ENCODE measurements around the gene GOT1.

The GOT1 gene

DNA sequence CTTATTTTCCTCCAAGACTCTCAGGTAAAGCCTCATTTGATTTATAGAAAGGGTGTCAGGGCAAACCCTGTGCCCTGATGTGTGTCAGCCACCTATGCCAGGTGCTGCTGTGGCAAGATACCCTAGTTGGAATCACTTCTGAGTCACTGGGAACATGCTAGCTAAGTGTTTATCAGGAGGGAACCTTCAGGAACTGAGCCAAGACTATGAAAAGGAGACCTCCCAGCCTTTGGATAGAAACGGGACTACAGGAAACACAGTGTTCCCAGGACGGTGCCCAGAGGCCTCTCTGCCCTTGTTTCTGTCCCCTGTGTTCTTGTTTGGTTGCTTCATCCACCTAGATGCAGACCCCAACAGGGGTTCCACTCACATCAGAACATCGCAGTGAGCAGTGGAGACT, 72.7 kb downstream of the GOT1 start:
- 0 out of 2 replicates have a peak, but pooled peaks cover 2% of the 10 kb centered on the region for H3K4me1 ChIP-seq (ENCODE audit: control insufficient read depth, insufficient read depth, low read length)
- no peak overlapping the region for H3K27ac ChIP-seq (ENCODE audit: extremely low read depth, low read depth, low read length)
- no peak overlapping the region for H3K4me3 ChIP-seq (ENCODE audit: low read depth, low read length)
- ChIA-PET POLR2A (no interaction called here), CTCF (no interaction called here)
- no peak for TF ChIP-seq HIC1 (tag by site-specific recombination; IDR thresholded peaks at IDR 0.05)
- no peak for TF ChIP-seq ZFP41 (tag by site-specific recombination; IDR thresholded peaks at IDR 0.05; ENCODE audit: borderline replicate concordance)
- no peak for TF ChIP-seq ZNF792 (tag by site-specific recombination; IDR thresholded peaks at IDR 0.05)
- no peak for TF ChIP-seq ZNF530 (tag by site-specific recombination; IDR thresholded peaks at IDR 0.05; ENCODE audit: low read depth)
- TF ChIP-seq ZNF266 (tag by site-specific recombination; IDR thresholded peaks at IDR 0.05; ENCODE audit: low read depth), result no peak
- TF ChIP-seq, protein P1, sequence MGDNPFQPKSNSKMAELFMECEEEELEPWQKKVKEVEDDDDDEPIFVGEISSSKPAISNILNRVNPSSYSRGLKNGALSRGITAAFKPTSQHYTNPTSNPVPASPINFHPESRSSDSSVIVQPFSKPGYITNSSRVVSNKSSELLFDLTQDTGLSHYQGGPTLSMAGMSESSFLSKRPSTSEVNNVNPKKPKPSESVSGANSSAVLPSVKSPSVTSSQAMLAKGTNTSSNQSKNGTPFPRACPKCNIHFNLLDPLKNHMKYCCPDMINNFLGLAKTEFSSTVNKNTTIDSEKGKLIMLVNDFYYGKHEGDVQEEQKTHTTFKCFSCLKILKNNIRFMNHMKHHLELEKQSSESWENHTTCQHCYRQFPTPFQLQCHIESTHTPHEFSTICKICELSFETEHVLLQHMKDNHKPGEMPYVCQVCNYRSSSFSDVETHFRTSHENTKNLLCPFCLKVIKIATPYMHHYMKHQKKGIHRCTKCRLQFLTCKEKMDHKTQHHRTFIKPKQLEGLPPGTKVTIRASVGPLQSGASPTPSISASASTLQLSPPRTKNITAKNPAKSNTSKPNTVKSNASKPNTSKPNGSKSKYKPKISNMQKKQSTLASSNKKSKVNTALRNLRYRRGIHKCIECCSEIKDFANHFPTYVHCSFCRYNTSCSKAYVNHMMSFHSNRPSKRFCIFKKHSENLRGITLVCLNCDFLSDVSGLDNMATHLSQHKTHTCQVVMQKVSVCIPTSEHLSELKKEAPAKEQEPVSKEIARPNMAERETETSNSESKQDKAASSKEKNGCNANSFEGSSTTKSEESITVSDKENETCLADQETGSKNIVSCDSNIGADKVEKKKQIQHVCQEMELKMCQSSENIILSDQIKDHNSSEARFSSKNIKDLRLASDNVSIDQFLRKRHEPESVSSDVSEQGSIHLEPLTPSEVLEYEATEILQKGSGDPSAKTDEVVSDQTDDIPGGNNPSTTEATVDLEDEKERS (tag by site-specific recombination; IDR thresholded peaks at IDR 0.05), result no peak
- TF ChIP-seq, protein P2, sequence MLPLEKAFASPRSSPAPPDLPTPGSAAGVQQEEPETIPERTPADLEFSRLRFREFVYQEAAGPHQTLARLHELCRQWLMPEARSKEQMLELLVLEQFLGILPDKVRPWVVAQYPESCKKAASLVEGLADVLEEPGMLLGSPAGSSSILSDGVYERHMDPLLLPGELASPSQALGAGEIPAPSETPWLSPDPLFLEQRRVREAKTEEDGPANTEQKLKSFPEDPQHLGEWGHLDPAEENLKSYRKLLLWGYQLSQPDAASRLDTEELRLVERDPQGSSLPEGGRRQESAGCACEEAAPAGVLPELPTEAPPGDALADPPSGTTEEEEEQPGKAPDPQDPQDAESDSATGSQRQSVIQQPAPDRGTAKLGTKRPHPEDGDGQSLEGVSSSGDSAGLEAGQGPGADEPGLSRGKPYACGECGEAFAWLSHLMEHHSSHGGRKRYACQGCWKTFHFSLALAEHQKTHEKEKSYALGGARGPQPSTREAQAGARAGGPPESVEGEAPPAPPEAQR (tag by site-specific recombination; IDR thresholded peaks at IDR 0.05), result no peak
- H3K9me3 ChIP-seq (ENCODE audit: control insufficient read depth, insufficient read depth, low read depth, low read length), result no peaks in the 10 kb centered on the region
- H3K36me3 ChIP-seq (ENCODE audit: control insufficient read depth in 2 of 2, insufficient read depth in 1 of 2, low read length in 2 of 2), result peaks cover 0 to 14% of the 10 kb centered on the region in 2 experiments; a peak in 2 of 3 replicates

GRCh38 chr10:99353182-99353581, 77.2 kb downstream of the GOT1 start:
- TF ChIP-seq ZNF513 (tag by site-specific recombination; IDR thresholded peaks at IDR 0.05), result no peak
- TF ChIP-seq SCRT2 (tag by site-specific recombination; IDR thresholded peaks at IDR 0.05), result peak; percentile 94
- TF ChIP-seq SCRT1 (tag by site-specific recombination; IDR thresholded peaks at IDR 0.05; ENCODE audit: borderline replicate concordance), result peak; percentile 76; the same call in 1 of the 2 replicates
- CTCF ChIA-PET, result no interaction called here
- H3K9me3 ChIP-seq (ENCODE audit: control insufficient read depth, insufficient read depth, low read depth, low read length), result no peaks in the 10 kb centered on the region
- H3K36me3 ChIP-seq (ENCODE audit: control insufficient read depth in 2 of 2, insufficient read depth in 1 of 2, low read length in 2 of 2), result peaks cover 0 to 4% of the 10 kb centered on the region in 2 experiments; a peak in 2 of 3 replicates
- no peak overlapping the region for H3K4me3 ChIP-seq (ENCODE audit: low read depth, low read length)
- POLR2A ChIA-PET, result no interaction called here
- H3K27ac ChIP-seq (ENCODE audit: extremely low read depth, low read depth, low read length), result no peak overlapping the region
- H3K4me1 ChIP-seq (ENCODE audit: control insufficient read depth, insufficient read depth, low read length), result 0 out of 2 replicates have a peak, but pooled peaks cover 2% of the 10 kb centered on the region

- peaks cover 6% of the 10 kb centered on the region; the same call in 1 of the 2 replicates for H3K4me1 ChIP-seq (ENCODE audit: control insufficient read depth, insufficient read depth, low read length)
- H3K27ac ChIP-seq (ENCODE audit: extremely low read depth, low read depth, low read length), result no peak overlapping the region
- CTCF ChIA-PET, result no interaction called here
- TF ChIP-seq WT1 (tag by site-specific recombination; IDR thresholded peaks at IDR 0.05), result peak; percentile 50; the same call in 1 of the 2 replicates
- TF ChIP-seq ZFHX2 (tag by site-specific recombination; conservative IDR thresholded peaks at IDR 0.05), result 0 out of 2 replicates have a peak, but pooled peaks have one; percentile 11
- no peak for TF ChIP-seq ZIC2 (tag by site-specific recombination; IDR thresholded peaks at IDR 0.05)
- POLR2A ChIA-PET, result no interaction called here
- no peak overlapping the region for H3K4me3 ChIP-seq (ENCODE audit: low read depth, low read length)
- peaks cover 0 to 3% of the 10 kb centered on the region in 2 experiments; a peak in 1 of 3 replicates for H3K36me3 ChIP-seq (ENCODE audit: control insufficient read depth in 2 of 2, insufficient read depth in 1 of 2, low read length in 2 of 2)
- H3K9me3 ChIP-seq (ENCODE audit: control insufficient read depth, insufficient read depth, low read depth, low read length), result no peaks in the 10 kb centered on the region
Observed at GRCh38 chr10:99347672-99348071, 82.8 kb downstream of the GOT1 start.
